GM10847 (cell line): ENCODE data around the gene KCNK13.

Experiments used
- POLR2A ChIP-seq: IDR thresholded peaks from 2 replicates; pipeline ENCODE4 v1.6.1; 2011; ENCODE audit not compliant: insufficient read length; ENCODE audit errors: extremely low read depth

The KCNK13 gene

GRCh38 chr14:90154110-90154509 is 92.3 kb downstream of the KCNK13 start:
- no peak for TF ChIP-seq POLR2A

DNA sequence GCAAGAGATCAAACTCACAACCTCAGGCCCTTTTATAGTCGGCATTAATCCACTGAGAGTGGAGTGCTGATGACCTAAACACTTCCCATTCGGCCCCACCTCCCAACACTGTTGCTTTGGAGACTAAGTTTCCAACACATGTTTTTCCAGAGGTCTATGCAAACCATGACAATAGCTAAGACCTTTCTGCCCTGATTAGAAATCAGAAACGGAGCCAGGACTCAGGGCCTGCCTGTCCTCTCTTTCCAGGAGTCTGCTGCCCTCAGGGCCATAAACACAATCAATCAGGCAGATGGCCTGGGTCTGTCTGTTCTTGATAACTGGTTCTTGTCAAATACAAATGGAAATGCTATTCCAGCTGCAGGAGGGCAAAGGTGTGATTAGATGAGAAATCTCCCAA is 97.4 kb downstream of the KCNK13 start:
- no peak for TF ChIP-seq POLR2A

DNA sequence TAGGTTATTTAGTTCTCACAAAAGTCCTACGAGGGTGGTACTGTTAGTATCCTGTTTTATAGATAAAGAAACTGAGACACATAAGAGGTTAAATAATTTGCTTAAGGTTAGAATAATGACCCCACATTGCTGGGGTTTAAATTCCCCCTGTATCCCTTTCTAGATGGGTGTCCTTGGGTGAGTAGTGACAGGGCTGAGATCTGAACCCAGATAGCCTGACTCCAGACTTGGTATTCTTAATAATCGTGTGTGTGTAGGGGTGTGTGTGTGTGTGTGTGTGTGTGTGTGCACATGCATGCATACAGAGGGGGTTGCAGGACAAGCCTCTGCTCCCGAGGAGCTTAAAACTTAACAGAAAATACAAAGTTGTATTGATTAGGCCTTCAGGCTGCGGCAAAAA is 97.9 kb downstream of the KCNK13 start:
- no peak for TF ChIP-seq POLR2A

- TF ChIP-seq POLR2A = no peak
Observed at GRCh38 chr14:90161129-90161528, 99.3 kb downstream of the KCNK13 start.

- TF ChIP-seq POLR2A = no peak
Observed at GRCh38 chr14:90168425-90169105, 106.8 kb downstream of the KCNK13 start.

DNA sequence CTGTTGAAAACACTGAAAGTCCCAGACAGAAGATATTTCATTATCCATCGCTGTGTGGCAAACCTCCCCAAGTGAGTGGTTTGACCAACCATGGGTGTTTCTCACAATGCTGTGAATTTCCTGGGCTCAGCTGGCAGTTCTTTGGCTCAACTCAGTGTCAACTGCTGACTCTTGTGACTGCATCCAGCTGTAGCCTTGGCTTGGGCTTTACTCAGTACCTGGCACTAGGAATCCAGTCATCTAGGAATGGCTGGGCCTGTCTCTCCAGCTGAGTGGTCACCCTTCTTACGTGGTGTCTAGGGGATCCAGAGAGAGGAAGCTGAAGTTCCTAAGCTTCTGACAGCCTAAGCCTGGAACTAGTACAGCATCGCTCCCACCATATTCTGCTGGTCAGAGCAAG is 113.8 kb downstream of the KCNK13 start:
- no peak for TF ChIP-seq POLR2A

- no peak for TF ChIP-seq POLR2A
Observed at GRCh38 chr14:90177539-90178189, 115.9 kb downstream of the KCNK13 start.

GRCh38 chr14:90179357-90179756 is 117.6 kb downstream of the KCNK13 start:
- TF ChIP-seq POLR2A = no peak

DNA sequence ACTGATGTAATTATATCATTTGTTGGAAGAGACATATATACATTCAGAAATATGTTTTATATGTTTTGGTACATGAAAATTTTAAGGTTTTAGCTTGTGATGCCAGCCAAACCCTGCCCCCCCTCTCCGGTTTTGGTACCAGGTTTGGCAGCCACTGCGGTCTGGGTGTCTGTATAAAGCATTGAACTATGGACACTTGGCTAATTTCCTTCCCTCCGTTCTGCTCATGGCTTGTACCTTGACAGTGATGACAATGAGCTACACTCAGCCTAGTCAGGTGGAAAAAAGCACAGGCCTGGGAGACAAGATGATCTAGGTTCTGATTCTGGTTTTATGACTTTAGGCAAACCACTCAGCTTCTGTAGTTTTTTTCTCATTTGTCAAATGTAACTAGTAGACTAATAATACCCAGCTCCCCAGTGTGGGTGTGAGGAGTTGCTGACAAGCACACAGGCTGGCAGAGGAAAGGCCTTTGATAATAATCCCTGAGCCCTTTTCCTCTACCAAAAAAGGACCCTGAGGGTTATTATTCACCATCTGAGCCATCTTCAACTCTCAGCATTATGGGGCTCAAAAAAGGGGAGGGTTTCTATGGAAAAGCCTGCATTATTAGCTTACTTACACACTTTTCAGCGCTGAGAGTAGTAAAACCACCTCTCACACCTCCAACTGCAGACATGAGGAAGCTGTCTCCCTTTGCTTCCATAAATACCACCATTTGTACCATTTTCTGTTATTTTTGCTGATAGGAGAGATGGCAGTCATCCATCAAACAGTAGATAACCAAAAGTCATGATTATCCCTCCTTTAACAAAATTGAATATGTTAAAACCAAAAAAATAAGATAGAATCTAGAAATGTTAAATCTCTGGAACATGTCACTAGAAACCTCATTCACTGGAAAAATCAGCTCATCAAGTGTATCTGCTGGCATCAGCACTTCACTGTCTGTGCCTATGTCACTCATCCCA is 118.3 kb downstream of the KCNK13 start:
- TF ChIP-seq POLR2A = no peak

DNA sequence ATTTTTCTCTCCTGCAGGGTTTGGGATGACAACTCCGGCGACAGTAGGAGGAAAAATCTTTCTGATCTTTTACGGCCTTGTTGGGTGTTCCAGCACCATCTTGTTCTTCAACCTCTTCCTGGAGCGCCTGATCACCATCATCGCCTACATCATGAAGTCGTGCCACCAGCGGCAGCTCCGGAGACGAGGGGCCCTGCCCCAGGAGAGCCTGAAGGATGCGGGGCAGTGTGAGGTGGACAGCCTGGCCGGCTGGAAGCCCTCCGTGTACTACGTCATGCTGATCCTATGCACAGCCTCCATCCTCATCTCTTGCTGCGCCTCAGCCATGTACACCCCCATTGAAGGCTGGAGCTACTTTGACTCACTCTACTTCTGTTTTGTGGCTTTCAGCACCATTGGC is 122.3 kb downstream of the KCNK13 start:
- TF ChIP-seq POLR2A = no peak

DNA sequence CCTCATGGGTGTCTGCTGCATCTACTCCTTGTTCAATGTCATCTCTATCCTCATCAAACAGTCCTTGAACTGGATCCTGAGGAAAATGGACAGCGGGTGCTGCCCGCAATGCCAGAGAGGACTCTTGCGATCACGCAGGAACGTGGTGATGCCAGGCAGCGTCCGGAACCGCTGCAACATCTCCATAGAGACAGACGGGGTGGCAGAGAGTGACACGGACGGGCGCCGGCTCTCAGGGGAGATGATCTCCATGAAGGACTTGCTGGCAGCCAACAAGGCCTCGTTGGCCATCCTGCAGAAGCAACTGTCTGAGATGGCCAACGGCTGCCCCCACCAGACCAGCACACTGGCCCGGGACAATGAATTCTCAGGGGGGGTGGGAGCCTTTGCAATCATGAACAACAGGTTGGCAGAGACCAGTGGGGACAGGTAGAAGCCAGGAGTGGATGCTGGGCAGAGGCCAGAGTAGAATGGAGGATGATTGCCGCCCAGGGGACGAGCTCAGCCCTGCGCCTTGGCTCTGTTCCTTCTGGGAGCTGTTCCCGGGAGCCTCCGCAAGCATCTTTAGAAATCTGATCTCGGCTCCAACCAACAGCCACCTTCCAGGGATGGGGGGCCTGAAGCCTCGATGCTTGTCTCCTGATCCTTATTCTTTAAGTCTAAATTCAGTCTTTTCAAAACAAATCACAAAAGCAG is 122.9 kb downstream of the KCNK13 start:
- TF ChIP-seq POLR2A = no peak

GRCh38 chr14:90188588-90188987 is 126.8 kb downstream of the KCNK13 start:
- no peak for TF ChIP-seq POLR2A

DNA sequence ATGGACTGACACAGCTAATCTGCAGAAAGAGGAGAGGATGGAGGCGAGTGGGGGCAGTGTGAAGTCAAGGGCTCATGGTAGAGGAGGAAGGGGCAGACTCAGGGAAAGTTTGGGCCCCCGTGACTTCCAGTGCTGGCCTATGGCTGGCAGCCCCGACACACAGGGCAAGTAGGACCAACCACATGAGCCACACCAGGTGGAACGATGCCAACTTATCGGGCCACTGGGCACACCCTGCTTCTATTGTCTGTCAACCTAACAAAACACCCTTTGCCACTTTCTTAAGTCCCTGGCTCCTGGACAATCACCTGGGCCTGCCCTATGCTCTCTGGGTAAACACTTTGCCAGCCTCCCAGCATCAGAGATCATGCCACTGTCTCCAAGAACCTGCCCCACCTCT is 129.4 kb downstream of the KCNK13 start:
- TF ChIP-seq POLR2A = no peak

GRCh38 chr14:90191585-90191984 is 129.8 kb downstream of the KCNK13 start:
- no peak for TF ChIP-seq POLR2A

DNA sequence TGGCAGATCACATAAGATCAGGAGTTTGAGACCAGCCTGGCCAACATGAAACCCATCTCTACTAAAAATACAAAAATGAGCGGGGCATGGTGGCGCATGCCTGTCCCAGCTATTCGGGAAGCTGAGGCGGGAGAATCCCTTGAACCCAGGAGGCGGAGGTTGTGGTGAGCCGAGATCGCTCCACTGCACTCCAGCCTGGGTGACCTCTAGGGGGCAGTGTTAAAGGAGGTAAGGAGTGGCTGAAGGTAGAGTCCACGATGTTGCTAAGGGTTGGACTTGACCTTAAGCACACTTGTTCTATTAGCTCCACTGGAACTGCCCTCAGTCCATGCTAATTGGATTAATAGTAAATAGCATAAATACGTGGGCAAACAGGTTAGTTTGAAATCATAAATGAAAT is 132.1 kb downstream of the KCNK13 start:
- TF ChIP-seq POLR2A = no peak

GRCh38 chr14:90194706-90195105 is 132.9 kb downstream of the KCNK13 start:
- no peak for TF ChIP-seq POLR2A

- no peak for TF ChIP-seq POLR2A
Observed at GRCh38 chr14:90198541-90199060, 136.8 kb downstream of the KCNK13 start.
